CD4-positive, alpha-beta T cell treated with Interferon alpha-2 for 1 hour (primary cell): ENCODE data around the gene PPM1H.
"Not testable (repeated sequence)": the region's sequence is repeated elsewhere in the genome, so short reads cannot be mapped to it uniquely, and the experiment has no call there.

Experiments
- DNase-seq, 2 donors: peaks; one replicate each; pipeline ENCODE4 v3.0.0-alpha.2; 2020 to 2022

The PPM1H gene

GRCh38 chr12:62942316-62942715 lies 7.4 kb upstream of the PPM1H start:
- DNase-seq, result not testable (repeated sequence)

- DNase-seq, result no peak
Observed at GRCh38 chr12:62934239-62934798, 631 bp downstream of the PPM1H start.

GRCh38 chr12:62933602-62934238 lies 1.2 kb downstream of the PPM1H start:
- DNase-seq, result no peak

GRCh38 chr12:62933220-62933601 lies 1.7 kb downstream of the PPM1H start:
- no peak for DNase-seq

GRCh38 chr12:62931477-62931876 lies 3.5 kb downstream of the PPM1H start:
- no peak for DNase-seq

- no peak for DNase-seq
Observed at GRCh38 chr12:62930546-62931425, 4.2 kb downstream of the PPM1H start.

GRCh38 chr12:62928632-62929031 lies 6.3 kb downstream of the PPM1H start:
- no peak for DNase-seq

- DNase-seq, result no peak
Observed at GRCh38 chr12:62925680-62926079, 9.3 kb downstream of the PPM1H start.

- no peak for DNase-seq
Observed at GRCh38 chr12:62924084-62924483, 10.9 kb downstream of the PPM1H start.

GRCh38 chr12:62922539-62922938 lies 12.4 kb downstream of the PPM1H start:
- DNase-seq, result no peak

- DNase-seq, result no peak
Observed at GRCh38 chr12:62919838-62920237, 15.1 kb downstream of the PPM1H start.

GRCh38 chr12:62917926-62918325 lies 17.0 kb downstream of the PPM1H start:
- no peak for DNase-seq

GRCh38 chr12:62916632-62917425 lies 18.1 kb downstream of the PPM1H start:
- no peak for DNase-seq

- no peak for DNase-seq
Observed at GRCh38 chr12:62915204-62915529, 19.8 kb downstream of the PPM1H start.

GRCh38 chr12:62914443-62915203 lies 20.3 kb downstream of the PPM1H start:
- no peak for DNase-seq

GRCh38 chr12:62913380-62913779 lies 21.6 kb downstream of the PPM1H start:
- no peak for DNase-seq

- no peak for DNase-seq
Observed at GRCh38 chr12:62912644-62913043, 22.3 kb downstream of the PPM1H start.

- DNase-seq, result no peak
Observed at GRCh38 chr12:62911286-62911685, 23.7 kb downstream of the PPM1H start.

- DNase-seq, result no peak
Observed at GRCh38 chr12:62910549-62911169, 24.3 kb downstream of the PPM1H start.

- DNase-seq, result no peak
Observed at GRCh38 chr12:62909340-62909739, 25.6 kb downstream of the PPM1H start.

- DNase-seq, result no peak
Observed at GRCh38 chr12:62908674-62909073, 26.3 kb downstream of the PPM1H start.

GRCh38 chr12:62907561-62907960 lies 27.4 kb downstream of the PPM1H start:
- DNase-seq, result no peak
